Measurements from ENCODE around the gene ASB5. TPM values are rescaled to one million over a fixed set of nuclear protein-coding genes. Genes with fewer than 3 reads are reported as not detected.

The ASB5 gene
- total RNA-seq, 1 donor from 2014 or later, result not detected

DNA sequence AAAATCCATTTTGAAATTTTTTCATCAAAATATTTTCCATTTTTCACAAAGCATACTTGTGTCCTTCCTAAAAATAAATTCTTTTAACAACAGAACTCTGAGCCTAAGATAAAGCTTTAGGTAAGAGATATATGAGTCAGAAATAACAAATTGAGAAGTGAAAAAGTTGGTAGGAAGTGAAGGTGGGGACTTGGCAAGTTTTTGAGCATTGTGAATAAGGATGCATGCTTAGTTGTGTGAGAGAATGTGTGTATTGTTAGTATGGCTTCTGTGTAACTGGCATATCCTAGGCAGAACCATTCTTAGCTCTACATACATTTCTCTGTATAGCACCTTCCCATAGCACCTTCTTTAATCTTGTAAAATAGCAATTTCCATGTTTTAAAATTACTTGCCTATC, 6.8 kb downstream of the ASB5 start:
- no peak overlapping the region for H3K27ac Mint-ChIP-seq (ENCODE audit: unreplicated experiment)
- no peak overlapping the region for H3K4me3 Mint-ChIP-seq (ENCODE audit: unreplicated experiment)
- no peaks in the 10 kb centered on the region for H3K4me1 Mint-ChIP-seq (ENCODE audit: low read depth, unreplicated experiment)
- no peak for TF ChIP-seq CTCF (IDR thresholded peaks at IDR 0.05; ENCODE audit: partially characterized antibody, unreplicated experiment)
- H3K9me3 Mint-ChIP-seq (ENCODE audit: unreplicated experiment), result no peaks in the 10 kb centered on the region
- H3K27me3 Mint-ChIP-seq (ENCODE audit: unreplicated experiment), result no peaks in the 10 kb centered on the region
- no peaks in the 10 kb centered on the region for H3K36me3 Mint-ChIP-seq (ENCODE audit: unreplicated experiment)
- no peak for DNase-seq

GRCh38 chr4:176261481-176261880, 7.5 kb downstream of the ASB5 start:
- Mint-ChIP-seq H3K27me3 (ENCODE audit: unreplicated experiment) (no peaks in the 10 kb centered on the region), H3K4me1 (ENCODE audit: low read depth, unreplicated experiment) (no peaks in the 10 kb centered on the region)

DNA sequence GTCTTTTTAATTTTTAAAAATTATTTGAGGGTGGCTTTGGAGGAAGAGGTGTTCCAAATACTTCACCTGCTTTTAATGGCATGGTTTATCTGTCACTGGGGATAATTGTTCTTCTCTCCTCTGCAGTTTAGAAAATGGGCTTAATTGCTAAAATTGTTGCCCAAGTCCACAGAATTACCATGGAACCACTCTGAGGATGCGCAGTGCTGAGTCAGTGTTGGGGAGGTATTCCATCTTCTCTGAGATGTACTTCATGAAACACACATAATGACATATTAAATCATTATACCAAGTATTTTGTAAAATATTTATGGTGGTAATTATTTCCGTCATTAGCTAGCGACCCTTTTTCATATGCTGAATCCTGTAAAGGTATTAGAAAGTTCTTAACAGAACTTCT, 8.0 kb downstream of the ASB5 start:
- H3K27ac Mint-ChIP-seq (ENCODE audit: unreplicated experiment), result no peak overlapping the region
- H3K9me3 Mint-ChIP-seq (ENCODE audit: unreplicated experiment), result no peaks in the 10 kb centered on the region
- H3K4me3 Mint-ChIP-seq (ENCODE audit: unreplicated experiment), result no peak overlapping the region
- TF ChIP-seq CTCF (IDR thresholded peaks at IDR 0.05; ENCODE audit: partially characterized antibody, unreplicated experiment), result no peak
- no peaks in the 10 kb centered on the region for H3K4me1 Mint-ChIP-seq (ENCODE audit: low read depth, unreplicated experiment)
- no peak for DNase-seq
- H3K36me3 Mint-ChIP-seq (ENCODE audit: unreplicated experiment), result no peaks in the 10 kb centered on the region
- H3K27me3 Mint-ChIP-seq (ENCODE audit: unreplicated experiment), result no peaks in the 10 kb centered on the region

More at GRCh38 chr4:176261481-176261880, 7.5 kb downstream of the ASB5 start:
- H3K4me3 Mint-ChIP-seq (ENCODE audit: unreplicated experiment), result no peak overlapping the region
- no peaks in the 10 kb centered on the region for H3K36me3 Mint-ChIP-seq (ENCODE audit: unreplicated experiment)
- no peak for DNase-seq
- no peak for TF ChIP-seq CTCF (IDR thresholded peaks at IDR 0.05; ENCODE audit: partially characterized antibody, unreplicated experiment)
- H3K9me3 Mint-ChIP-seq (ENCODE audit: unreplicated experiment), result no peaks in the 10 kb centered on the region
- H3K27ac Mint-ChIP-seq (ENCODE audit: unreplicated experiment), result no peak overlapping the region

- no peaks in the 10 kb centered on the region for H3K9me3 Mint-ChIP-seq (ENCODE audit: unreplicated experiment)
- no peak overlapping the region for H3K4me3 Mint-ChIP-seq (ENCODE audit: unreplicated experiment)
- no peaks in the 10 kb centered on the region for H3K36me3 Mint-ChIP-seq (ENCODE audit: unreplicated experiment)
- H3K27ac Mint-ChIP-seq (ENCODE audit: unreplicated experiment), result no peak overlapping the region
- no peaks in the 10 kb centered on the region for H3K4me1 Mint-ChIP-seq (ENCODE audit: low read depth, unreplicated experiment)
- no peak for DNase-seq
- no peak for TF ChIP-seq CTCF (IDR thresholded peaks at IDR 0.05; ENCODE audit: partially characterized antibody, unreplicated experiment)
- no peaks in the 10 kb centered on the region for H3K27me3 Mint-ChIP-seq (ENCODE audit: unreplicated experiment)
These were observed 9.5 kb downstream of the ASB5 start for GRCh38 chr4:176259330-176260090.

GRCh38 chr4:176258135-176258534, 10.9 kb downstream of the ASB5 start:
- no peak overlapping the region for H3K27ac Mint-ChIP-seq (ENCODE audit: unreplicated experiment)
- TF ChIP-seq CTCF (IDR thresholded peaks at IDR 0.05; ENCODE audit: partially characterized antibody, unreplicated experiment), result no peak
- no peak overlapping the region for H3K4me3 Mint-ChIP-seq (ENCODE audit: unreplicated experiment)
- H3K4me1 Mint-ChIP-seq (ENCODE audit: low read depth, unreplicated experiment), result no peaks in the 10 kb centered on the region
- no peaks in the 10 kb centered on the region for H3K36me3 Mint-ChIP-seq (ENCODE audit: unreplicated experiment)
- no peaks in the 10 kb centered on the region for H3K9me3 Mint-ChIP-seq (ENCODE audit: unreplicated experiment)
- no peak for DNase-seq
- no peaks in the 10 kb centered on the region for H3K27me3 Mint-ChIP-seq (ENCODE audit: unreplicated experiment)

Data from glutamatergic neuron (in vitro differentiated cells).